Measurements from ENCODE around the gene TEDC2.

TEDC2 gene

DNA sequence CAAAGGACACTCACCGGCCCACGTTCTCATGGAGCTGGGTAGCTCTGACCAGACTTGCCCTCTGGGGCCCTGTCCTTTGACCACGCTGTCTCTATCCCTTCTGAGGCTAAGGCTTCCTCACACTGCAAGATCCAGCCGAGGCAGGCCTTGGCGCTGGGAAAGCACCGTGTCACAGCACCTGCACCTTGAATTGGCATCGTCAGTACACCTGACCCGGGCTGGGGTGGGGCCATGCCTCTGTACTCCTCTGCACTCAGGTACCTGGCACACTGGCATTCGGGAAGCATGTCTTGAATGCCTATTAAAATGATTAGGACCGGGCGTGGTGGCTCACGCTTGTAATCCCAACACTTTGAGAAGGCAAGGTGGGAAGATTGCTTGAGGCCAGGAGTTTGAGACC lies 21.0 kb downstream of the TEDC2 start:
- DNase-seq, result no peak

GRCh38 chr16:2481676-2482075 lies 21.8 kb downstream of the TEDC2 start:
- DNase-seq, result no peak

GRCh38 chr16:2482249-2482648 lies 22.3 kb downstream of the TEDC2 start:
- DNase-seq, result no peak

DNA sequence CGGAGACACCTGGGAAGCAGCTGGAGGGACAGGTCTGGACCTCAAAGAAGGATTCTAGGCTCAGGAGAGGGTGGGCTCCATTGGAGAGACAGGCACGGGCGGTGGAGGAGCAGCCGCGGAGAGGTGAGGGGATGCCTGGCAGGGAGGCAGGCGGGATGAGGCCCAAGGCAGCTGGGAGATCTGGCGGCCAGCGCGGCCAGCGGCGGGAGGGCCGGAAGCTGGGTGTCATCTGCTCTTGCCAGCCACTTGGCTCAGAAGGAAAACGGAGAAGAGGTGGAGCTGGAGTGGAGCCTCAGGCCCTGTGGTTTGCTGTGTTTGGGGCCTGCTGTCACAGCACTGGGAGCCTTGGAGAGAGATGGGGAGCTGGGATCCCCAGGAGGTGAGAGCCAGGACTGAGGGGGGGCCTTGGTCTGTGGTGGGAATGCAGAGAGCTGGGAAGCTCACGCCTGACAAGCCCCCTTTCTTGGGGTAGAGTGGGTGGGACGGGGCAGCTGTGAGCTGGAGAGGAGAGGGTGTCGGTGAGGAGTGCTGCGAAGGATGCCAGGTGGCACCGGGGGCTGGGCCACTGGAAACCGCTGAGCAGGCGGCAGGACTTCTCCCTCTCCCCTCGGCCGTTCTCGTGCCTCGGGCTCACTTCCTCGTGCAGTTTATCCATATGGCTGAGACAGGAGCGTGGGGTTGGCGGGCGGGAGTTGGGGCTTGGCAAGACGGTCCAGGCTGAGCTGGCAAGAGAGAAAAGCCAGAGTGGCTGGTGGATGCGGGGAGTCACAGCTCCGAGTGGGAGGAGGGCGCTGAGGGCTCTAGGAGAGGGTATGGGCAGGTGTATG lies 23.0 kb downstream of the TEDC2 start:
- DNase-seq, result no peak

GRCh38 chr16:2483939-2484897 lies 24.3 kb downstream of the TEDC2 start:
- no peak for DNase-seq

DNA sequence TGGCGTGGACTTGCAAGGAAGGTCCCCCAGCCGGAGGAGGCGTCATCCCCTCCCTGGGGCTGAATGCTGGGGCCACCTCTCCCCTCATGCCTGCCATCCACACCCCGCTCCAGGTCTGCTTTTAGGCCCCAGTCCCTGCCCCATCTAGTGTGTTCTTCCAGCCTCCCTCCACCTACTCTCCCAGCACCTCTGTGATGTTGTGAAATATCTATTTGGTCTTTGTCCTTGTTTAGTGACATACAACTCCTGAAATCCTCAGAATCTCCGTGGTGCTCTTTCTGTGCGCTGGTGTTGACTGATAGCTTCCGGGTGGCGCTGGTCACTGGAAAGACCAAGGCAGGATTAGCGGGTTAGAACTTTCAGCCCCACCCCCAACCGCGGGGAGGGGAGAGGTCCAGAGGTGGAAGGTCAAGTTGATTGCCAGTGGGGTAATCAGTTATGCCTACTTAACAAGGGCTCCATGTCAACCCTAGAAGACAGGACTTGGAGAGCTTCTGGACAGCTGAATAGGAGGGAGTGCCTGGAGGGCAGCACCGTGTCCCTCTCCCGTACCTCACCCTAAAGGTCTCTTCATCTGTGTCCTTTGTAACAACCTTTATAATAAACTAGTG lies 25.1 kb downstream of the TEDC2 start:
- no peak for DNase-seq

DNA sequence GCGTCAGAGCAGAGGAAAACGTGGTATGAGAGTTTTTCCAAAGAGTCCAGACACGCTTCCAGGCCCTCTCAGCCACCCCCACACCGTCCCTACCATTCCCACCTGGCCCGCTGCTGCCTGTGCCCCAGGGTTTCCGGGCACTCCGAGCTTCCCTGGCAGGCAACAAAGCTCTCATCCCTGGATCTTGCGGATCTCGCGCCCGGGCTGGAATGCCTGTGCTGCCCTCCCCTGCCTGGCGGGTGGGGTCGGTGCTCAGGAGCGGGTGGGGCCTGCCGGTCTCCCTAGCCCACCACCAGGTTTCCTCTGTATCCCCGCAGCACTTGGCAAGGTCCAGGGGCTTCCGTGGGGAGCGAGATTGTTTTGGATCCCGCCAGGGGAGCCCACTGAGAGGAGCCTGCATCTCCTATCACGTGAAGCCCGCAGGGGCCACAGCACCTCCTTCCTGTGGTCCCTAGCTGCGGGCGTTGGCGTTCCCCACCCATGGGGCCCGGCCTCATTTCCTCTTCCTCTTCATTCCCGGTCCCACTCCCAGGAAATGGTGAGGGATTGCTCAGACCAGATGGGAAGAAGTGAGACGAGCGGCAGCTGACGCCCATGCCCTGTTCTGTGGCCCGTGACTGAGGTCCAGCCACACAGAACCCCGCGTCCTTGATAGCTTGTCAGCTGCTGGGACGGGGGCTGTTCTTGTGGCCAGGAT lies 26.1 kb downstream of the TEDC2 start:
- DNase-seq, result no peak

- DNase-seq, result peak; percentile 68
Measured at GRCh38 chr16:2486645-2487516, 27.0 kb downstream of the TEDC2 start.

DNA sequence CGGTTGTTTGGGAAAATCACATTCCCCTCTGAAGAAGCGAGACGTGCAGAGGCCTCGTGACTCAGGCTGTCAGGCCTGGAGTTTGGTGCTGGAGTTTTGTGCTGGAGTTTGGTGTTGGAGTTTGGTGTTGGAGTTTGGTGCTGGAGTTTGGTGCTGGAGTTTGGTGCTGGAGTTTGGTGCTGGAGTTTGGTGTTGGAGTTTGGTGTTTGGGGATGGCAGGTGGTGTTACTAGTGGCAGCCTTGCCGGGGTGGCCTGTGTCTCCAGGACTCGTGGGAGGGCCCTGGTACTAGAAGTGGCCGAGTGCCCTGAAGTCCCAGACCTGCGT lies 27.6 kb downstream of the TEDC2 start:
- no peak for DNase-seq

- DNase-seq, result no peak
Measured at GRCh38 chr16:2487903-2488531, 28.1 kb downstream of the TEDC2 start.

DNA sequence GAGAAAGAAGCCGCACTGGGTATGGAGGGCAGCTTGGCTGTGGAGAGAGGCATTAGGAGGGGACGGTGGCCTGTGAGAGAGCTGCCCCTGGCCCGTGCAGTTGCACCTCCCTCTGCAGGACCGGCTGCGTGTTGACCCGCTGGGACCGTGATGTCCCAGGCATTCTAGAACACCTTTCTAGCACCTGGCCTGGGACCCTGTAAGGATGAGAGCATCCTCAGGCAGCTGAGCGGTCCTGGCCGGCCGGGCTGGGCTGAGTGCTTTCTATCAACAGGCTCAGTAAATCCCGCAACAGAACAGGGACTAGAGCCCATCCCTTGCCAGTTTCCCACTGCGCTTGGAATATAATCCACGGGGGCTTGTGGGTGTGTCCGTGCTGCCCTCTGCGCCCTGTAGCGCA lies 29.7 kb downstream of the TEDC2 start:
- DNase-seq, result no peak

- DNase-seq, result no peak
Measured at GRCh38 chr16:2490190-2491105, 30.5 kb downstream of the TEDC2 start.

- DNase-seq, result no peak
Measured at GRCh38 chr16:2492292-2492691, 32.4 kb downstream of the TEDC2 start.

- DNase-seq, result no peak
Measured at GRCh38 chr16:2493605-2494004, 33.7 kb downstream of the TEDC2 start.

GRCh38 chr16:2494616-2495015 lies 34.7 kb downstream of the TEDC2 start:
- no peak for DNase-seq

DNA sequence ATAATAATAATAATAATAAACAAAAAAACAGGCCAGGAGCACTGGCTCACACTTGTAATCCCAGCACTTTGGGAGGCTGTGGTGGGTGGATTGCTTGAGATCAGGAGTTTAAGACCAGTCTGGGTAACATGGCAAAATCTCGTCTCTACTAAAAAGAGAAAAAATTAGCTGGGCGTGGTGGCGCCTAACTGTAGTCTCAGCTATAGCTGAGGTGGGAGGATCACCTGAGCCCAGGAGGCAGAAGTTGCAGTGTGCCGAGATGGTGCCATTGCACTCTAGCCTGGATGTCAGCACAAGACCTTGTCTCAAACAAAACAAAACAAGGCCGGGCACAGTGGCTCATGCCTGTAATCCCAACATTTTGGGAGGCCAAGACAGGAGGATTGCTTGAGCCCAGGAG lies 35.1 kb downstream of the TEDC2 start:
- no peak for DNase-seq

DNA sequence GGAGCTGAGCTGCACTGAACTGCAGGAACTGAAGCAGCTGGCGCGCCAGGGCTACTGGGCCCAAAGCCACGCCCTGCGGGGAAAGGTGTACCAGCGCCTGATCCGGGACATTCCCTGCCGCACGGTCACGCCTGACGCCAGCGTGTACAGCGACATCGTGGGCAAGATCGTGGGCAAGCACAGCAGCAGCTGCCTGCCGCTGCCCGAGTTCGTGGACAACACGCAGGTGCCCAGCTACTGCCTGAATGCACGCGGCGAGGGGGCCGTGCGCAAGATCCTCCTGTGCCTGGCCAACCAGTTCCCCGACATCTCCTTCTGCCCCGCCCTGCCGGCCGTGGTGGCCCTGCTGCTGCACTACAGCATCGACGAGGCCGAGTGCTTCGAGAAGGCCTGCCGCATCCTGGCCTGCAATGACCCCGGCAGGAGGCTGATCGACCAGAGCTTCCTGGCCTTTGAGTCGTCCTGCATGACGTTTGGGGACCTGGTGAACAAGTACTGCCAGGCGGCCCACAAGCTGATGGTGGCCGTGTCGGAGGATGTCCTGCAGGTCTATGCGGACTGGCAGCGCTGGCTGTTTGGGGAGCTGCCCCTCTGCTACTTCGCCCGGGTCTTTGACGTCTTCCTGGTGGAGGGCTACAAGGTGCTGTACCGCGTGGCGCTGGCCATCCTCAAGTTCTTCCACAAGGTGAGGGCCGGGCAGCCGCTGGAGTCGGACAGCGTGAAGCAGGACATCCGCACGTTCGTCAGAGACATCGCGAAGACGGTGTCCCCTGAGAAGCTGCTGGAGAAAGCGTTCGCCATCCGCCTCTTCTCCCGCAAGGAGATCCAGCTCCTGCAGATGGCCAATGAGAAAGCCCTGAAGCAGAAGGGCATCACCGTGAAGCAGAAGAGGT lies 36.6 kb downstream of the TEDC2 start:
- no peak for DNase-seq

DNA sequence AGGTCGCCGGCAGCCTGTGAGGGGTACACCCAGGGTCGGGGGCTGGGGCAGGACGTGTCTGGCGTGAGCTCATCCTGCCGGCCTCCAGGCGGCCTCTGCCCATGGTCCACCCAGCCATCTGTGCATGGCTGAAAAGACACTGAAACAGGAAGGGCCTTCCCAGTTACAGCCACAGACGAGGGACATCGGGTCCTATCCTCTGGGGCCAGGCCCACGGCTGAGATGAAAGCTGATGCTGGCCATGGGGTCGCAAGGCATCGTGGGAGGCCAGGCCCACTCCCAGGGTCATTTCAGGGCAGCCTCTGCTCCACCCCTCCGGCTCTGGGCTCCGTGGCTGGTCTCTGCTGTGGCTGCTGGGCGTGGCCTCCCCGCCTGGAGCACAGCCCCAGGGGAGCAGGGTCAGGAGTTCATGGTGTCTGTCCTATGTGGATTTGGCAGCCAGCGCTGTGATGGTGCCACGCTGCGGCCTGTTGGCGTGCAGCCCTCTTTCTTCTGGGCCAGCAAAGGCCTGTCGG lies 37.3 kb downstream of the TEDC2 start:
- no peak for DNase-seq

All from activated effector memory CD4-positive, alpha-beta T cell treated with Interleukin-2 at 50 U/mL for 16 hours (primary cell).